Measurements from ENCODE around the gene NADSYN1.
"Not testable (repeated sequence)": the region's sequence is repeated elsewhere in the genome, so short reads cannot be mapped to it uniquely, and the experiment has no call there.

The NADSYN1 gene

DNA sequence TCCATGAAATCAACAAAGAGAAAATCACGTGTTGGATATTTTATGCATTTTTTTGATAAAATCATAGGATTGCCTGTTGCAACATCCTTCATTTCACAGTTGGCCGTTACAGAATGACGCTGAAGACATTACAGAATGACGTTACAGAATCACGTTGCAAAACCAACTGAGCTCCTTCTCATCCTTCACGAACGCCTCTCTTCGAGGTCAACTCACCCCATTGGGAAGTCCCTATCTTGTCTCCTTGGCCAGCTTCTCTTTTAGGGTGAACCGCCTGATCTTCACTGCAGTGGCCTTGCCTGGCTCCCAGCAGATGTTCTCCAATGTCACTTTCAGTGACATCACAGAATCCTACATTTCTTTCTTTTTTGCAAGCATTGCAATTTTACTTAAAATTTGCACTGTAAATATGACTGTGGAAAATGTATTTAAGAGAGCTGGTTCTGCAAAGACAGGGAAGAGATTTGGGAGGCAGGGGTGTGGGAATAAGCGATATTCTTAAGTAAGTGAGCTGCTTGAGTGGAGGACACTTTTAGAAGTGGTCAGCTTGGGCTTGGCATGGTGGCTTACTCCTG lies 79.1 kb downstream of the NADSYN1 start:
- DNase-seq: no peak

- not testable (repeated sequence) for DNase-seq
Measured at GRCh38 chr11:71534711-71535608, 82.0 kb downstream of the NADSYN1 start.

- DNase-seq: no peak
Measured at GRCh38 chr11:71535825-71536224, 82.8 kb downstream of the NADSYN1 start.

DNA sequence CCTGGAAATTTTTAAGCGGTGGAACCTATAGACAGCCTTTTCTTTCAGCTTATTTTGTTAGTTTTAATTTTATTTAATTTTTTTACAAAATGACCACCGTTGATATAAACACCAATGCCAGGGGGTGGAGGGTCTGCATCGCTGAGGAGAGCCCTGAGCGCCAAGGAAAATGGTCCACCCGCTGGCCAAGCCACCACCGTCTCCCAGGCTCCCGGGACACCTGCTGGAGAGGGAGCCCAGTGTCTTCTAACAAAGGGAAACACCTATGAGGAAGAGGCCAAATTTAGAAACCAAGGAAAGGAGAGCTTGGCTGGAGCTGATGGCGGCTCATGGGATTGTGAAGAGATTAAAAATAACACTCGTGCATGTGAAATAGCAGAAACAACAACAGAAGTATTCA lies 84.5 kb downstream of the NADSYN1 start:
- no peak for DNase-seq

DNA sequence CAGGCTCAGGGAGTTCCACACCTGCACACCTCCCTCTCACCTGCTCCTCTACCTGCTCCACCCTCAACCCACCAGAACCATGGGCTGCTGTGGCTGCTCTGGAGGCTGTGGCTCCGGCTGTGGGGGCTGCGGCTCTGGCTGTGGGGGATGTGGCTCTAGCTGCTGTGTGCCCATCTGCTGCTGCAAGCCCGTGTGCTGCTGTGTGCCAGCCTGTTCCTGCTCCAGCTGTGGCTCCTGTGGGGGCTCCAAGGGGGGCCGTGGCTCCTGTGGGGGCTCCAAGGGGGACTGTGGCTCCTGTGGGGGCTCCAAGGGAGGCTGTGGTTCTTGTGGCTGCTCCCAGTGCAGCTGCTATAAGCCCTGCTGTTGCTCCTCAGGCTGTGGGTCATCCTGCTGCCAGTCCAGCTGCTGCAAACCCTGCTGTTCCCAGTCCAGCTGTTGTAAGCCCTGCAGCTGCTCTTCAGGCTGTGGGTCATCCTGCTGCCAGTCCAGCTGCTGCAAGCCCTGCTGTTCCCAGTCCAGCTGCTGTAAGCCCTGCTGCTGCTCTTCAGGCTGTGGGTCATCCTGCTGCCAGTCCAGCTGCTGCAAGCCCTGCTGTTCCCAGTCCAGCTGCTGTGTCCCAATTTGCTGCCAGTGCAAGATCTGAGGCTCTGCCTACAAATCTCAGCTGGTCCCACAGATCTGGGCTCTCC lies 85.1 kb downstream of the NADSYN1 start, which contains the start of gene KRTAP5-8:
TSS of gene KRTAP5-8 (plus strand) at position 49 of the 689 bp plus-strand sequence. CDS start at position 80, 31 bp downstream.
- DNase-seq: not testable (repeated sequence)

GRCh38 chr11:71538666-71538990 lies 85.6 kb downstream of the NADSYN1 start:
- no peak for DNase-seq

- no peak for DNase-seq
Measured at GRCh38 chr11:71539017-71539416, 86.0 kb downstream of the NADSYN1 start.

GRCh38 chr11:71539971-71540370 lies 87.0 kb downstream of the NADSYN1 start:
- DNase-seq: not testable (repeated sequence)

DNA sequence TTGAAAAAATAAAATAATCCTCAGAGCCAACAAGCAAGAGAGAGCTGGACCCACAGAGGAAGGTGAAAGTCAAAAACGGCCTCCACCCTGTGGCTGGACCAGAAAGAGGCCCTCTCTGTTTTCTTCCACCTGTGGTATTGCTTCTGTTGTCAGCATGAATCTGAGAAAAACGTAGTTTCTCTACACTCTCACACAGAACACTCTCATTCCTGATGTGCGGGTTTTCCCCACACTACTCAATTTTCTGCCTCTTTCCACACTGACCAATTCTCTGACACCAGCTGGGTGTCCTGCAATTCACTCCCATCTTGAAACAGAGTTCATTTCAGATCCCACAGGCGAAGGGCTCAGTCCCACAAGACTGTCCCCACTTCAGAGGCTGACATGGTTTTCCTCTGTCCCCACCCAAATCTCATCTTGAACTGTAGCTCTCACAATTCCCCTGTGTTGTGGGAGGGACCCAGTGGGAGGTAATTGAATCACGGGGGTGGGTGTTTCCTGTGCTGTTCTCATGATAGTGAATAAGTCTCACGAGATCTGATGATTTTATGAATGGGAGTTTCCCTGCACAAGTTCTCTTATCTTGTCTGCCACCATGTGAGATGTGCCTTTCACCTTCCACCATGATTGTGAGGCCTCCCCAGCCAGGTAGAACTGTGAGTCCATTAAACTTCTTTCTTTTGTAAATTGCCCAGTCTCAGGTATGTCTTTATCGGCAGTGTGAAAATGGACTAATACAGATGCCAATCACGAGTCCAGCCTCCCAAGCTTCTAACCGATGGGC lies 87.7 kb downstream of the NADSYN1 start:
- not testable (repeated sequence) for DNase-seq

- DNase-seq: no peak
Measured at GRCh38 chr11:71542382-71542781, 89.4 kb downstream of the NADSYN1 start.

DNA sequence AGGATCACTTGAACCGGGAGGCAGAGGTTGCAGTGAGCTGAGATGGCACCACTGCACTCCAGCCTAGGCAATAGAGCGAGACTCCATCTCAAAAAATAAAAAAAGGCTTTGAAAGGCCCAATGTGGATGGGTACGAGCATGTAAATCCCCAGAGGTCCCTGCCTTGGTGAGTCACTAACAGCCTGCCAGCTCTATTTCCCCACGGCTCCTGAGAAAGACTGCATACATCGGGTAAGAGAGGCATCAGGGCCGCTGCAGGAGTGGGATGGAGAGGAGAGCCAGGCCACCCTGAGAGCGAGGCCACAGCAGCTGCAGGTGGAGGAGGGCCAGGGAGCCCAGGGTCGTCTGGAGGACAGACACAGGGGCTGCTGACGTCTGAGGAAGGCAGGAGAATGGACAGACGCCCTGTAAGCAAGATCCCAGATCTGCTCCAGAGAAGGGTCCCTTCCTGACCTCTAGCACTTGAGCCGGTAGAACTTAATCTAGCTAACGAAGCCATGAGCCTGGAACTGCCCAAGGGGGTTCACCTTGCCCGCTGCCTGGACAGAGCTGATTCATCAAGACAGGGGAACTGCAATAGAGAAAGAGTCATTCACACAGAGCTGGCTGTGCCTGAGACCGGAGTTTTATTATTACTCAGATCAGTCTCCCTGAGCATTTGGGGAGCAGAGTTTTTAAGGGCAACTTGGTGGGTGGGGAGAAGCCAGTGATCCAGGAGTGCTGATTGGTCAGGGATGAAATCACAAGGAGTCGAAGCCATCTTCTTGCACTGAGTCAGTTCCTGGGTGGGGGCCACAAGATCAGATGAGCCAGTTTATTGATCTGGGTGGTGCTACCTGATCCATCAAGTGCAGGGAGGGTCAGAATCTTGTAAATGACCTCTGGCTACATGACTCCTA lies 90.1 kb downstream of the NADSYN1 start:
- no peak for DNase-seq

- DNase-seq: no peak
Measured at GRCh38 chr11:71543866-71544265, 90.9 kb downstream of the NADSYN1 start.

- DNase-seq: no peak
Measured at GRCh38 chr11:71544525-71545214, 91.7 kb downstream of the NADSYN1 start.

DNA sequence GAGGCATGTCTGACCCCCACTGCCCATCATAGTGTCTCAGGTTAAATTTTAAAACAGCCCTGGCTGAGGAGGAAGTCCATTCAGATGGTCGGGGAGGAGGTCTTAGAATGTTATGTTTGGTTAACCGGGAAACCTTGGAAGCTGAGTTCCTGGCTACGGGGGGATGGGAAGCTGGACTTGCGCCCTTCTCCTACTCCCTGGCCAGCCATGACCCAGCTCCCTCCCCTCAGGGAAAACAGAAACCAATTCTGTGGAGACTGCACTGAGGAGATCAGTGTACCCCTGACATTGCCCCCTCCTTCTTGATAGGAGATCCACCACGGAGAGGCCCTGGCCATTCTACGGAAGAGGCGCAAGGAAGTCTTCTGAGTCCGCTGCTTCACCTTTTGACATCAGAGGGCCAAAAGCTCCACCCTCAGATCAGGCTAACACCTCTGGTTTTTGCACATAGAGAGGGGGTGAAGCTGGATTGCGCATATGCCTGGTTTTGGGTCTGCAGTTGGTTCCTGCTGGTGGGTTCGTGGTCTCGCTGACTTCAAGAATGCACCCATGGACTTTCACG lies 92.5 kb downstream of the NADSYN1 start:
- no peak for DNase-seq

DNA sequence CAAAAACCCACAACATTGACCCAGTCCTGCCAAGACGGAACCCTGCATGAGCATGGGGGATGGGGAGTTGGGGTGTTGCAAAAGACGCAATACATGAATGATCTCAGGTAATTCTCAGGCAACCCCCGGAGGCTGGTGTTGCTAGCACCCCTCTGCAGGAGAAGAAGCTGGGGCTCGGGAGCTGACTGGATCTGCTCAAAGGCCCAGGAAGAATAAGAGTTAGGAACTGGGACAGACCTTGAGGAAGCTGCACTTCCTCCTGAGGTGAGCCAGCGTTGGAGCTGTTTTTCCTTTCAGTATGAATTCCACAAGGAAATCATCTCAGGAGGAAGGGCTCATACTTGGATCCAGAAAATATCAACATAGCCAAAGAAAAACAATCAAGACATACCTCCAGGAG lies 95.1 kb downstream of the NADSYN1 start, which contains the start of gene KRTAP5-9:
TSS of gene KRTAP5-9 (plus strand) at position 301 of the 400 bp plus-strand sequence. CDS start 238 bp downstream, outside the sequence.
- no peak for DNase-seq

GRCh38 chr11:71548716-71549151 lies 95.7 kb downstream of the NADSYN1 start:
- DNase-seq: peak; percentile 15

Data from femur (tissue), 1 donor.